Measurements from ENCODE around the gene DLX4. TPM values are rescaled to one million over a fixed set of nuclear protein-coding genes. Genes with fewer than 3 reads are reported as not detected.
A peak's percentile ranks its signal among the peaks of the same experiment; 100 is the strongest.

Gene DLX4
- polyA plus RNA-seq, 2 donors: 0.28 to 1.0 TPM

- Histone ChIP-seq H3K27ac (ENCODE audit: low read depth in 2 of 2, low read length in 1 of 2) (no peak overlapping the region), H3K4me1 (ENCODE audit: control insufficient read depth in 2 of 2, insufficient read depth in 2 of 2, low read length in 1 of 2) (peaks cover 12 to 28% of the 10 kb centered on the region in 2 donors), H3K9me3 (ENCODE audit: control insufficient read depth in 2 of 2, insufficient read depth in 1 of 2, low read depth in 1 of 2, low read length in 1 of 2) (no peaks in the 10 kb centered on the region), H3K36me3 (ENCODE audit: control insufficient read depth in 2 of 2, insufficient read depth in 2 of 2, low read length in 1 of 2) (peaks cover 0 to 2% of the 10 kb centered on the region in 2 donors), H3K4me3 (ENCODE audit: low read depth in 1 of 2, low read length in 2 of 2) (no peak overlapping the region), H3K27me3 (ENCODE audit: control insufficient read depth in 1 of 2, insufficient read depth in 2 of 2, low read length in 2 of 2) (peaks cover 0 to 6% of the 10 kb centered on the region in 2 donors)
- WGBS, 2 donors: 76 to 84% methylated on average over 14 of the region's 14 CpGs
Measured at GRCh38 chr17:49991409-49991808, 22.4 kb downstream of the DLX4 start.

GRCh38 chr17:49992191-49992932 is 23.4 kb downstream of the DLX4 start:
- no peaks in the 10 kb centered on the region for H3K9me3 ChIP-seq (ENCODE audit: control insufficient read depth in 2 of 2, insufficient read depth in 1 of 2, low read depth in 1 of 2, low read length in 1 of 2)
- no peak overlapping the region for H3K27ac ChIP-seq (ENCODE audit: low read depth in 2 of 2, low read length in 1 of 2)
- peaks cover 0 to 2% of the 10 kb centered on the region in 2 donors for H3K36me3 ChIP-seq (ENCODE audit: control insufficient read depth in 2 of 2, insufficient read depth in 2 of 2, low read length in 1 of 2)
- H3K27me3 ChIP-seq (ENCODE audit: control insufficient read depth in 1 of 2, insufficient read depth in 2 of 2, low read length in 2 of 2): peaks cover 0 to 6% of the 10 kb centered on the region in 2 donors
- 62 to 69% methylated on average over 13 of the region's 13 CpGs for WGBS, 2 donors
- H3K4me1 ChIP-seq (ENCODE audit: control insufficient read depth in 2 of 2, insufficient read depth in 2 of 2, low read length in 1 of 2): peaks cover 17 to 35% of the 10 kb centered on the region in 2 donors
- peak overlapping the region in 1 of 2 donors; percentile 55 for H3K4me3 ChIP-seq (ENCODE audit: low read depth in 1 of 2, low read length in 2 of 2)

GRCh38 chr17:49992933-49993422 is 24.0 kb downstream of the DLX4 start:
- peaks cover 0 to 2% of the 10 kb centered on the region in 2 donors for H3K36me3 ChIP-seq (ENCODE audit: control insufficient read depth in 2 of 2, insufficient read depth in 2 of 2, low read length in 1 of 2)
- H3K27ac ChIP-seq (ENCODE audit: low read depth in 2 of 2, low read length in 1 of 2): no peak overlapping the region
- WGBS, 2 donors: 15 to 26% methylated on average over 17 to 23 of the region's 23 CpGs
- H3K4me1 ChIP-seq (ENCODE audit: control insufficient read depth in 2 of 2, insufficient read depth in 2 of 2, low read length in 1 of 2): peaks cover 13 to 35% of the 10 kb centered on the region in 2 donors
- peaks cover 0 to 6% of the 10 kb centered on the region in 2 donors for H3K27me3 ChIP-seq (ENCODE audit: control insufficient read depth in 1 of 2, insufficient read depth in 2 of 2, low read length in 2 of 2)
- H3K9me3 ChIP-seq (ENCODE audit: control insufficient read depth in 2 of 2, insufficient read depth in 1 of 2, low read depth in 1 of 2, low read length in 1 of 2): no peaks in the 10 kb centered on the region
- peak overlapping the region; percentile 55 to 56 for H3K4me3 ChIP-seq (ENCODE audit: low read depth in 1 of 2, low read length in 2 of 2)

GRCh38 chr17:49993423-49994060 is 24.6 kb downstream of the DLX4 start:
- Histone ChIP-seq H3K27ac (ENCODE audit: low read depth in 2 of 2, low read length in 1 of 2) (peak overlapping the region in 1 of 2 donors; percentile 3), H3K27me3 (ENCODE audit: control insufficient read depth in 1 of 2, insufficient read depth in 2 of 2, low read length in 2 of 2) (peaks cover 0 to 6% of the 10 kb centered on the region in 2 donors)

GRCh38 chr17:49994085-49995054 is 25.4 kb downstream of the DLX4 start:
- Histone ChIP-seq H3K4me3 (ENCODE audit: low read depth in 1 of 2, low read length in 2 of 2) (peak overlapping the region; percentile 55 to 56), H3K9me3 (ENCODE audit: control insufficient read depth in 2 of 2, insufficient read depth in 1 of 2, low read depth in 1 of 2, low read length in 1 of 2) (no peaks in the 10 kb centered on the region), H3K4me1 (ENCODE audit: control insufficient read depth in 2 of 2, insufficient read depth in 2 of 2, low read length in 1 of 2) (peaks cover 10 to 33% of the 10 kb centered on the region in 2 donors), H3K27ac (ENCODE audit: low read depth in 2 of 2, low read length in 1 of 2) (peak overlapping the region; percentile 13 to 44), H3K27me3 (ENCODE audit: control insufficient read depth in 1 of 2, insufficient read depth in 2 of 2, low read length in 2 of 2) (peaks cover 0 to 6% of the 10 kb centered on the region in 2 donors), H3K36me3 (ENCODE audit: control insufficient read depth in 2 of 2, insufficient read depth in 2 of 2, low read length in 1 of 2) (peaks cover 0 to 2% of the 10 kb centered on the region in 2 donors)
- 5 to 7% methylated on average over 50 of the region's 50 CpGs for WGBS, 2 donors

More at GRCh38 chr17:49993423-49994060, 24.6 kb downstream of the DLX4 start:
- H3K36me3 ChIP-seq (ENCODE audit: control insufficient read depth in 2 of 2, insufficient read depth in 2 of 2, low read length in 1 of 2): peaks cover 0 to 2% of the 10 kb centered on the region in 2 donors
- WGBS, 2 donors: 1 to 3% methylated on average over 50 to 77 of the region's 77 CpGs
- peak overlapping the region; percentile 55 to 56 for H3K4me3 ChIP-seq (ENCODE audit: low read depth in 1 of 2, low read length in 2 of 2)
- no peaks in the 10 kb centered on the region for H3K9me3 ChIP-seq (ENCODE audit: control insufficient read depth in 2 of 2, insufficient read depth in 1 of 2, low read depth in 1 of 2, low read length in 1 of 2)
- H3K4me1 ChIP-seq (ENCODE audit: control insufficient read depth in 2 of 2, insufficient read depth in 2 of 2, low read length in 1 of 2): peaks cover 10 to 33% of the 10 kb centered on the region in 2 donors

- Histone ChIP-seq H3K4me3 (ENCODE audit: low read depth in 1 of 2, low read length in 2 of 2) (peak within 1 kb of the TSS; percentile 55 to 56), H3K9me3 (ENCODE audit: control insufficient read depth in 2 of 2, insufficient read depth in 1 of 2, low read depth in 1 of 2, low read length in 1 of 2) (no peaks in the 10 kb centered on the region), H3K27me3 (ENCODE audit: control insufficient read depth in 1 of 2, insufficient read depth in 2 of 2, low read length in 2 of 2) (peaks cover 0 to 6% of the 10 kb centered on the region in 2 donors), H3K36me3 (ENCODE audit: control insufficient read depth in 2 of 2, insufficient read depth in 2 of 2, low read length in 1 of 2) (peaks cover 0 to 2% of the 10 kb centered on the region in 2 donors), H3K4me1 (ENCODE audit: control insufficient read depth in 2 of 2, insufficient read depth in 2 of 2, low read length in 1 of 2) (peaks cover 10 to 33% of the 10 kb centered on the region in 2 donors), H3K27ac (ENCODE audit: low read depth in 2 of 2, low read length in 1 of 2) (peak within 1 kb of the TSS; percentile 13 to 44)
- 3 to 4% methylated on average over 28 to 29 of the region's 29 CpGs for WGBS, 2 donors
Measured at GRCh38 chr17:49995055-49995738, 26.2 kb downstream of the DLX4 start, which contains the start of gene DLX3. TSS of gene DLX3 (minus strand) at chr17:49995224. CDS start at chr17:49994998, 226 bp downstream.

GRCh38 chr17:49996121-49996494 is 27.1 kb downstream of the DLX4 start:
- Histone ChIP-seq H3K36me3 (ENCODE audit: control insufficient read depth in 2 of 2, insufficient read depth in 2 of 2, low read length in 1 of 2) (peaks cover 0 to 1% of the 10 kb centered on the region in 2 donors), H3K4me3 (ENCODE audit: low read depth in 1 of 2, low read length in 2 of 2) (no peak overlapping the region), H3K4me1 (ENCODE audit: control insufficient read depth in 2 of 2, insufficient read depth in 2 of 2, low read length in 1 of 2) (peaks cover 10 to 33% of the 10 kb centered on the region in 2 donors), H3K27me3 (ENCODE audit: control insufficient read depth in 1 of 2, insufficient read depth in 2 of 2, low read length in 2 of 2) (peaks cover 0 to 6% of the 10 kb centered on the region in 2 donors), H3K27ac (ENCODE audit: low read depth in 2 of 2, low read length in 1 of 2) (no peak overlapping the region), H3K9me3 (ENCODE audit: control insufficient read depth in 2 of 2, insufficient read depth in 1 of 2, low read depth in 1 of 2, low read length in 1 of 2) (no peaks in the 10 kb centered on the region)
- WGBS, 2 donors: 50 to 52% methylated on average over 7 of the region's 7 CpGs

GRCh38 chr17:49996495-49997300 is 27.7 kb downstream of the DLX4 start:
- Histone ChIP-seq H3K27ac (ENCODE audit: low read depth in 2 of 2, low read length in 1 of 2) (no peak overlapping the region), H3K4me1 (ENCODE audit: control insufficient read depth in 2 of 2, insufficient read depth in 2 of 2, low read length in 1 of 2) (peaks cover 10 to 33% of the 10 kb centered on the region in 2 donors), H3K27me3 (ENCODE audit: control insufficient read depth in 1 of 2, insufficient read depth in 2 of 2, low read length in 2 of 2) (peaks cover 0 to 6% of the 10 kb centered on the region in 2 donors), H3K9me3 (ENCODE audit: control insufficient read depth in 2 of 2, insufficient read depth in 1 of 2, low read depth in 1 of 2, low read length in 1 of 2) (no peaks in the 10 kb centered on the region), H3K4me3 (ENCODE audit: low read depth in 1 of 2, low read length in 2 of 2) (peak overlapping the region; percentile 40 to 48), H3K36me3 (ENCODE audit: control insufficient read depth in 2 of 2, insufficient read depth in 2 of 2, low read length in 1 of 2) (no peaks in the 10 kb centered on the region)
- WGBS, 2 donors: 1% methylated on average over 55 to 58 of the region's 58 CpGs
